GM21390 (cell line): ENCODE data around the gene ABRAXAS1.
"Not testable (repeated sequence)": the region's sequence is repeated elsewhere in the genome, so short reads cannot be mapped to it uniquely, and the experiment has no call there.

Experiments
- ATAC-seq: cut with Tn5 transposase; IDR thresholded peaks from one replicate; pipeline ENCODE4 v1.9.1; 2021; ENCODE audit not compliant: unreplicated experiment

ABRAXAS1 gene

DNA sequence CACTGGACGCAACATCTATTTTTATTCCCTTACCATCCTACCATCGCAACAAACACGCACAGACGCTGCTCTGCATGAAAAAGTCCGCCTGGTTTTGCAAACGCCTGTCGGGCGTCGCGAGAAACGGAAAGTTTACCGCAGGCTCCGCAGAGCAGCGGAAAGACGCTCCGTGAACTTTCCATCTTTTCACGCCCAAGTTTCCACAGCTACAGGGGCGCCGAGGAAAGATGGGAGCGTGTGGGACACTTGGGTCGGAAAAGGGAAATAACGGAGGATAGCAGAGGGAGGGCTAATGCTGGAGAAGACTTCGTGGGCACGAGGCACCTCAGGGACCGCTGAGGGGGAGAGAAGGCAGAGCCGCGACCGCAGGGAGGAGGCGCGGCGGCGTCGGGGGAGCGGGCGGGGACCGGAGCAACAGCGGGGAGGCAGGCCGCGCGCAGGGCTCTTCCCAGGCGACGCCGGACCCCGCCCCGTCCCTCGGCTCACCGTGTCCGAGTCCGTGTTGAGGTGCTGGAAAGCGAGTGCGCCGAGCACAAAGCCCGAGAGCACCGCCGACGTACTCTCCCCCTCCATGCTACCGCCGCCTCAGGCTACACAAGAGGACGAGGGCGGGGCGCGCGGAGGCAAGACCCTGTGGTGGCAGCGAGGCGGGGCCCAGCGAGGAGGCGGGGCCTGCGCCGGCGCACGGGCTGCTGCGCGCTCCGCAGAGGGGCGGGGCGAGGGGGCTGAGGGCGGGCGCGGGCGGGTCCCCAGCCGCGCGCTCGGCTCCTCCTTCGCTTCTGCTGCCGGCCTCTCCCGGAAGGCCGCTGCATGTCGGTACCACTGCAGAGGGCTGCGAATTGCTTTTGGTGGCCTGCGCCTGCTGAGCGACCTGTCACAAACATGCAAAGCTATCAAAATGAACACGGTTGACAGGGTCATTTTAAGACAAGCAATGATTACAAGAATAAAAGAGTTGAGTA, at the start of gene ABRAXAS1:
Gene ABRAXAS1, minus strand, starts transcription at position 601 of the 962 bp plus-strand sequence. Its CDS starts 28 bp downstream, at position 573.
- peak; percentile 97 for ATAC-seq

DNA sequence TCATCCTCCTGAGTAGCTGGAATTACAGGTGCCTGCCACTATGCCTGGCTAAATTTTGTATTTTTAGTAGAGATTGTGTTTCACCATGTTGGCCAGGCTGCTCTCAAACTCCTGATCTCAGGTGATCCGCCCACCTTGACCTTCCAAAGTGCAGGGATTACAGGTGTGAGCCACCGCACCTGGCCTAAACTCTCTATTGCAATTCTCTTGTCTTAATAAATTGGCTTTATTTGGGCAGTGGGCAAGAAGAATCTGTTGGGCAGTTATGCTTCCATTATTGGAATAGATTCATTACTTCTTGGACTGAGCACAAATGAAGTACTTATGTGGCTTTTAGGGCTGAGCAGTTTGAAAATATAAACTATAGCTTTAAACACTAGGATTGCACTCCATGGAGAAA, 42.8 kb upstream of the ABRAXAS1 start:
- ATAC-seq, result no peak

DNA sequence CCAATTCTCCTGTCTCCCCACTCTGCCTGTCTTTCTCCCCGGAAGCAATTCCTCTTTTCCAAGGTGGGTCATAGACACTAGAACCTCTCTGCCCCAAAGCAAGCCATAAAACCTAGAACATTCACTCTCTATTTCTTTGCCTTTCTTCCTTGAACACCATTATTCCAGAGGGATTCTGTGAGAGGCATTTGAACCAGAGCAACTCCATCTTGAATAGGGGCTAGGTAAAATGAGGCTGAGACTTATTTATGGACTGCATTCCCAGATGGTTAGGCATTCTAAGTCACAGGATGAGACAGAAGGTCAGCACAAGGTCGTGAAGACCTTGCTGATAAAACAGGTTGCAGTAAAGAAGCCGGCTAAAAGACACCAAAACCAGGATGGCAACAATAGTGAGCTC, 37.3 kb upstream of the ABRAXAS1 start:
- no peak for ATAC-seq

DNA sequence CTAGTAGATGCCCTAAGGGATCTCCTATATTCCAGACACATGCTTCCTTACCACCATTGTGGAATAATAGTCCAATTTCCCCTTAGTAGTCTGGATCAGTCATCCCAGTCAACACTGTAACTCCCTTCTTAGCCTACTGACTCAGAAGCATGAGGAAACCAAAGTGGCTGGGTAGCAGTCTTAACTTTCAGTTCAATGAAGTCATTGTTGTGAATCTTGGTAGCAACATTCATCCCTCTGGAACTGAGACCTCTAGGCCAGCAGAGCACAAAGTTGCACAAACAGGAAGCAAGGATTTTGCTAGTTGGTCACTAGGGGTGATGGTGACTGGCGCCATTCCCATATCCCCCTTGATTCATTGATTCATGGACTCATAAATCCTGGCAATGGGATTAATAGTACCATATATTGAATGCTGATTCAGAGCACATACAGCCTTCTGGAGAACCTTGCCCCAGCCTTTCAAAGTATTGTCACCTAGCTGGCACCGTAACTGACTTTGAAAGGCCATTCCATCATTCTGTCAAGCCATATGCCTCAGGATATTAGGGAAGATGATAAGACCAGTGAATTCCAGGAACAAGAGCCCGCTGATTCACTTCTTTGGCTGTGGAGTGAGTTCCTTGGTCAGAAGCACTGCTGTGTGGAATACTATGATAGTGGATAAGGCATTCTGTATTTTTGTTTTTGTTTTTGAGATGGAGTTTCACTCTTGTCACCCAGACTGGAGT, 31.3 kb upstream of the ABRAXAS1 start:
- ATAC-seq, result no peak

GRCh38 chr4:83510442-83510841, 25.5 kb upstream of the ABRAXAS1 start:
- no peak for ATAC-seq

DNA sequence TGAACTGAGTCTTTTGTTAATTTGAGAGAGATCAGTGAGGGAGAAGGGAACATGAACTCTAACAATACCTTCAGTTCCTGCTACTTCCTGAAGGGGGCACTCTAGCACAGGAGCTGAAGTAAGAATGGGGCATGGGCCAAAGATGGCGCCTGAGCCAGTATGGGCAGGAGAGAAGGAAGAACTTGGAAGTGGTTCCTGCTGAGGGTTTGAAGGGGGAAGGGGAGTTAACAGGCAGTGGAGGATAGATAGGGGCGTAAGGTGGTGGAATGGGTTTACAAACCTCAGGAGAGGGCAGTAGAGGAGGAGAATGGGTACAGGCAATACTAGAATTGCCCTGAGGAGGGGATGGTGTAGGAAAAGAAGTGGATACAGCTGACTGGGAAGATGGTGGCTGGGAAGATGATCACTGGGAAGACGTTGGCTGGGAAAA, 24.3 kb upstream of the ABRAXAS1 start:
- not testable (repeated sequence) for ATAC-seq

GRCh38 chr4:83504996-83505395, 20.1 kb upstream of the ABRAXAS1 start:
- no peak for ATAC-seq

DNA sequence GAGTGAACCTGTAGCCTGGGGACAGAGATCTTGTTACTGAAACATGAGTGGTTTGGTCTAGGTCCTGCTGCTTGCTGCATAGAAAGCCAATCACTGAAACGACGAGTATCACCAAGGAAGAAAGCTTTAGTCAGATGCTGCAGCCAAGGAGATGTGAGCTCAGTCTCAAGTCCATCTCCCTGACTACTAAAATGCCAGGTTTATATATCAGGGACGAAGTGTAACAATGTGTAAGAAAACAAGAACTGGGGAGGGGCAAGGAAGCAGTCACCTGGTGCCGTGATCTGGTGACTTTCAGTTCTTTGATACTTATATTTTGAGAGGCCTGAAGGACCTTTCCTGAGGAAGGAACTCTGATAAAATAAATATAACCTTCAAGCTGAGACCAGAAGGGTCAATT, 19.6 kb upstream of the ABRAXAS1 start:
- ATAC-seq, result no peak

GRCh38 chr4:83503974-83504373, 19.1 kb upstream of the ABRAXAS1 start:
- no peak for ATAC-seq

DNA sequence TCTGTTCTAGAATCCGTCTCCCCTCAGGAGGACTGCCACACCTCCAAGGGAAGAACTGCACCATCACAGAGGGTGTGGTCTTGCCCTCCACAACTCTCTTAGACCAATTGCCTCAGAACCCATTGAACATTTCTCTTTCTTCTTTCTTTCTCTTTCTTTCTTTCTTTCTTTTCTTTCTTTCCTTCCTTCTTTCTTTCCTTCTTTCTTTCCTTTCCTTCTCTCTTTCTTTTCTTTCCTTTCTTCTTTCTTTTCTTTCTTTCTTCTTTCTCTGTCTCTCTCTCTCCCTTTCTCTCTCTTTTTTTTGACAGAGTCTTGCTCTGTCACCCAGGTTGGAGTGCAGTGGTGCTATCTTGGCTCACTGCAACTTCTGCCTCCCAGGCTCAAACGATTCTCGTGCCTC, 16.8 kb upstream of the ABRAXAS1 start:
- ATAC-seq, result not testable (repeated sequence)

DNA sequence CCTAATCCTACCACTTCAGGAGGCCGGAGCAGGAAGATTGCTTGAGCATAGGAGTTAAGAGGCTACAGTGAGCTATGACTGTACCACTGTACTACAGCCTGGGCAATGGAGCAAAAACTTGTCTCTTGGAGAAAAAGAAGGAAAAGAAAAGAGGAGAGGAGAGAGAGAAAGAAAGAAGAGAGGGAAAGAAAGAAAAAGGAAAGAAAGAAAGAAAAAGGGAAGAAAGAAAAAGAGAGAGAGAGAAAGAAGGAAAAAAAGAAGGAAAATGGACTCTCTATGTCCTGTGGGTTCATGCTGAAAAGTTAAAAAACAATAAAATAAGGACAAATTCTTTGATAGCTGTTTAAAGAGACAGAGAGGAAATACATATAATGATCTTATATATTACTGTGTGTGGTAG, 13.3 kb upstream of the ABRAXAS1 start:
- no peak for ATAC-seq

- not testable (repeated sequence) for ATAC-seq
Measured at GRCh38 chr4:83496085-83496917, 11.4 kb upstream of the ABRAXAS1 start.

DNA sequence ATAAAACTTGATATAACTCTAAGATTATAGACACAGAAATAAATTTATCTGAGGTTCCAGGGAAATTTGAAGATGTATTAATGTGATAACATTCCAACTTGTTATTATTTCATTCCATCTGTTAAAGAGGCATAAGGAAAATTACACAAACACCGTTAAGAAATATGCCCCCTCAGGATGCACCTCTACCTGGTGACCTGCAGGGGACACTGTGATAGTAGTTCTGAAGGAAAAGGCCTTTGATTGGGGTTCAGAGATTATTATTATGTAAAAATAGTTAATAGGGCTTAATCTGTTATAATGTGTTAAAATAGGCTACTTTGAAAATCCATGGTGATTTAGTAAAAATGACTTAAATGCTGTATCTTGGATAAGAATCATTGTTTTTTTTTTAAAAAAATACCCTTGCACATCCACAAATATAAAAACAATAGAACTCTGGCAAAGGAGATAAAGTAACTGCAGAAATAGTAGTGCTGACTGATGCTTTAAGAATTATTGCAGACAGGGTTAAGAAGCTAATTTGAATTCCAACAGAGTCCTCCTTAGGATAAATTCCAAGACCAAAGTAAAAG, 6.1 kb upstream of the ABRAXAS1 start:
- ATAC-seq, result peak; percentile 68

DNA sequence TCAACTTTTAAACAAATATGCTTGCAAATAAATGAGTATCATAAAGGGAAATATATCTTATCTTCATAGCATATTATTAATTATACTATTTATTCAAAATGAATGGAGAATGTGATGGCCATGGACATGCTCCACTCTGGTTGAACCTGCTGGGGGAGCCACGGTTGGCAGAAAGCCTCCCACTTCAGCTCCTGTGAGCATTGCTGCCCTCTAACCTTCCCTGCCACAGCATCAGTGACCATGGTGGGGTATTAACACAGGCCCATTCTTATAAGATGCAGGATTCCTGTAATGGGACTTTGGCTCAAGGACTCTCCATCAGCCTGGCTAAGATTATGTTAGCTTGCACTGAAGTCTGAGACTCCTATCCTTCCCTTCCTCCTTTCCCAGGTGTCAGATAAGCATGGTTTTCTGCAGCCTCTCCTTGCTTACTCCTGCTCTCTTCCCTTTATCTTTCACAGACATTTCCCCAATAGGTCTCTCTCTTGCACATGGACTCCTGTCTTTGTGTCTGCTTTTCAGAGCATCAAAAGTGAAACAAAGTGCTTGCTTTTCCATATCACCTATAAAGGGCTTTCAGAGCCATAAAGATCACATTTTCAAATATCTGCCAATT, 4.9 kb upstream of the ABRAXAS1 start:
- no peak for ATAC-seq

- no peak for ATAC-seq
Measured at GRCh38 chr4:83486457-83487129, 1.7 kb upstream of the ABRAXAS1 start.

- no peak for ATAC-seq
Measured at GRCh38 chr4:83473966-83474365, 10.9 kb downstream of the ABRAXAS1 start.

GRCh38 chr4:83473423-83473822, 11.5 kb downstream of the ABRAXAS1 start:
- ATAC-seq, result no peak

DNA sequence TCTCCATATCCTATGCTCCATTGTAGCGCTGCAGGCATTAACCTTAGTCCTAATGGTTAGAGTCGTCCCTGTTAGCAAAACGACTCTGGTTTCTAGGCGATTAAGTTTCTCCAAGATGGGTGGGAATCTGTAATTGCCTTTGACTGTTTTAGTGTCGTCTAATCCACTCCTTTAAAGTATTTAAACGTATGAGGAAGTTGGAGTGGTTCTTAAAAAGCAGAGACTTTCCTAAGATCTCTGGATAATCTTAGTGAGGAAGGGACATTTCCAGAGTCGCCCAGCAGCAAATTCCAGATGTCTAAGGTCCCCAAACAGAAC, 28.8 kb downstream of the ABRAXAS1 start:
- ATAC-seq, result no peak

DNA sequence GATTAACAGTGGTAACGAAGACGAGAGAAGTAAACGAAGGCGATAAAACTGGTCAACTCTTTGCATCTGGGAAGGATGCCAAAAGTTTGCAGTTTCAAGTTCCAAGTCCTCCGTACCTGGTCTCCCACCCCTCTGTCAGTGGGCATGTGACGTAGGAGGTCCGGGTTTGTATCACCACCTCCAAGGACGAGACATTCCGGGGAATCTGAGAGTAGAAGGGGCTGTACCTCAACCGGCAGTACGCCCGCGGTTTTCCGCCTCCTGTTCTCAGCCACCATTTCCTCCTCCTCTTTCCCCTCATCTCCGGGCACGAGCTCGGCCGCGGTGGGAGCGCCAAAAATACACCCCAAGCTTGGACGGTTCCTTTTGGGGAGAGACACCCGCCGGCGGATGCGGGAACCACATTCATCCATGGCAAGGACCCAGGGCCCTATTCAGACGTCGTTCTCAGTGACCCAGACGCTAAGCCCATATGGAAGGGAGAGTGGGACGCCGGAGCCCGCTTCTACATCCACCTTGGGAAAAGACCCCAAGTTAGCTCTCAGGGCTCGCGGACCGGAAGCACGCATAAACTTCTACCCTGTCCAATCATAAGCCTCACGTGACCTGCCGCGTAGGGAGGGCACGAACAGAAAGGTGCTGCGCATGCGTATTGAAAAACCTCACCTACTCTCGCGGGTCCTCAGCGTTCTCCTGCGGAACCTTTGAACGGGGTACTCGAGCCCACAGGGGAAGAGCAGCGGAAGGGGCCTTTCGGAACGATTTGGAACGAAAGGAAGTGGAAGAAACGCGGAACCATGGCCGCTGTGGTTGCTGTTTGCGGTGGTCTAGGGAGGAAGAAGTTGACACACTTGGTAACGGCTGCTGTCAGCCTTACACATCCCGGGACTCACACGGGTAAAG, 29.4 kb downstream of the ABRAXAS1 start, which contains the start of the genes HELQ and MRPS18C:
Gene HELQ, minus strand, starts transcription at position 543 of the 903 bp plus-strand sequence. Its CDS starts 130 bp downstream, at position 413.
Gene MRPS18C, plus strand, starts transcription at position 778 of the 903 bp plus-strand sequence. Its CDS starts 20 bp downstream, at position 798.
- peak; percentile 94 for ATAC-seq
